Neuronal stem cell (in vitro differentiated cells): ENCODE data around the gene OSCP1.
"Not testable (repeated sequence)": the region's sequence is repeated elsewhere in the genome, so short reads cannot be mapped to it uniquely, and the experiment has no call there.

Experiments
- DNase-seq: peaks from one replicate; pipeline ENCODE4 v3.0.0-alpha.2; 2013; ENCODE audit warnings: low spot score
- H2AFZ ChIP-seq: one replicate; pipeline ENCODE4 v1.6.1; 2013; ENCODE audit warnings: mild to moderate bottlenecking, low read length, inconsistent platforms
- H2AK5ac ChIP-seq: 2 replicates; pipeline ENCODE4 v1.6.1; 2013; ENCODE audit warnings: low read depth, mild to moderate bottlenecking, inconsistent platforms, low read length, moderate library complexity, mixed read lengths
- H2BK120ac ChIP-seq: 2 replicates; pipeline ENCODE4 v1.6.1; 2013; ENCODE audit warnings: low read depth, mild to moderate bottlenecking, inconsistent platforms, low read length, moderate library complexity, mixed read lengths
- H2BK12ac ChIP-seq: one replicate; pipeline ENCODE4 v1.6.1; 2013; ENCODE audit warnings: low read length, inconsistent platforms
- H2BK15ac ChIP-seq: 2 replicates; pipeline ENCODE4 v1.6.1; 2013; ENCODE audit warnings: mild to moderate bottlenecking, low read length, inconsistent platforms, mixed read lengths
- H2BK5ac ChIP-seq: one replicate; pipeline ENCODE4 v1.6.1; 2013; ENCODE audit warnings: inconsistent platforms, mild to moderate bottlenecking, low read length, moderate library complexity
- H3K14ac ChIP-seq: one replicate; pipeline ENCODE4 v1.6.1; 2013; ENCODE audit warnings: low read length, inconsistent platforms
- H3K18ac ChIP-seq: 2 replicates; pipeline ENCODE4 v1.6.1; 2013; ENCODE audit warnings: low read length, inconsistent platforms
- H3K23ac ChIP-seq: 2 replicates; pipeline ENCODE4 v1.6.1; 2013; ENCODE audit warnings: low read depth, mild to moderate bottlenecking, mixed read lengths, low read length, inconsistent platforms; ENCODE audit not compliant: poor library complexity
- H3K27ac ChIP-seq: replicated peaks from 3 replicates; pipeline ENCODE4 v1.5.1; 2013; ENCODE audit warnings: low read length, inconsistent platforms
- H3K27me3 ChIP-seq, 3 experiments: 2 replicates each; pipeline ENCODE4 v1.6.1; 2013; ENCODE audit warnings: low read length in 3 of 3, mild to moderate bottlenecking in 2 of 3, inconsistent platforms in 1 of 3, low read depth in 1 of 3, mixed read lengths in 1 of 3, moderate library complexity in 1 of 3; ENCODE audit not compliant: control insufficient read depth in 3 of 3, insufficient read depth in 3 of 3
- H3K36me3 ChIP-seq, 2 donors: replicated peaks in 1 of 2; 2 replicates each; pipeline ENCODE4 v1.6.1; 2013; ENCODE audit warnings: low read length in 2 of 2; ENCODE audit not compliant: control insufficient read depth in 2 of 2, insufficient read depth in 2 of 2
- H3K4ac ChIP-seq: 2 replicates; pipeline ENCODE4 v1.6.1; 2013; ENCODE audit warnings: inconsistent platforms, mild to moderate bottlenecking, low read length, moderate library complexity
- H3K4me1 ChIP-seq, 2 donors: 1 replicate in 1 of 2; 2 replicates in 1 of 2; pipeline ENCODE4 v1.6.1; 2013; ENCODE audit warnings: low read length in 2 of 2, low read depth in 1 of 2; ENCODE audit not compliant: control insufficient read depth in 2 of 2, insufficient read depth in 1 of 2
- H3K4me2 ChIP-seq: one replicate; pipeline ENCODE4 v1.6.1; 2013; ENCODE audit warnings: mild to moderate bottlenecking, low read length, inconsistent platforms; ENCODE audit not compliant: insufficient read depth, poor library complexity, severe bottlenecking
- H3K4me3 ChIP-seq, 2 donors: 2 replicates each; pipeline ENCODE4 v1.5.1; 2013; ENCODE audit warnings: low read length in 2 of 2, mild to moderate bottlenecking in 2 of 2, inconsistent platforms in 1 of 2, moderate library complexity in 1 of 2
- H3K79me1 ChIP-seq: one replicate; pipeline ENCODE4 v1.6.1; 2013; ENCODE audit warnings: low read depth, mild to moderate bottlenecking, inconsistent platforms, low read length, moderate library complexity
- H3K9ac ChIP-seq: one replicate; pipeline ENCODE4 v1.6.1; 2013; ENCODE audit warnings: mild to moderate bottlenecking, low read depth, low read length, inconsistent platforms; ENCODE audit not compliant: poor library complexity
- H3K9me3 ChIP-seq, 2 donors: replicated peaks in 1 of 2; 2 replicates each; pipeline versions ENCODE3 to v1.6.1; 2013; ENCODE audit warnings: low read length in 2 of 2, mild to moderate bottlenecking in 2 of 2, inconsistent platforms in 1 of 2, low read depth in 1 of 2, mixed read lengths in 1 of 2, moderate library complexity in 1 of 2; ENCODE audit not compliant: control insufficient read depth in 2 of 2, insufficient read depth in 1 of 2
- H4K8ac ChIP-seq: one replicate; pipeline ENCODE4 v1.6.1; 2013; ENCODE audit warnings: low read depth, mild to moderate bottlenecking, inconsistent platforms, low read length, moderate library complexity
- H4K91ac ChIP-seq: one replicate; pipeline ENCODE4 v1.6.1; 2013; ENCODE audit warnings: low read length, low read depth, mild to moderate bottlenecking, inconsistent platforms; ENCODE audit not compliant: poor library complexity
- WGBS, 2 donors: extraction: QIAGEN DNeasy Blood & Tissue Kit; methylation state at CpG; one replicate each; pipeline ENCODE4 v1.1.7; 2013; ENCODE audit warnings: missing lambda C conversion rate in 2 of 2, mixed read lengths in 1 of 2; ENCODE audit not compliant: insufficient read length in 2 of 2, insufficient replicate concordance in 1 of 2; ENCODE audit errors: extremely low coverage in 2 of 2; 5-methylcytosine and 5-hydroxymethylcytosine counted together

The OSCP1 gene

GRCh38 chr1:36477615-36478014, 27.4 kb upstream of the OSCP1 start:
- not testable (repeated sequence) for H3K4me1 ChIP-seq, H3K36me3 ChIP-seq, H2BK120ac ChIP-seq, H4K91ac ChIP-seq, H3K23ac ChIP-seq, H3K79me1 ChIP-seq, H3K27ac ChIP-seq, H2BK12ac ChIP-seq, H3K9me3 ChIP-seq, H2BK15ac ChIP-seq, H3K9ac ChIP-seq, H3K4me3 ChIP-seq, H2AFZ ChIP-seq, H2AK5ac ChIP-seq, H3K14ac ChIP-seq, H3K4ac ChIP-seq, H3K4me2 ChIP-seq, H2BK5ac ChIP-seq, H3K18ac ChIP-seq, DNase-seq, H4K8ac ChIP-seq
- H3K27me3 ChIP-seq, result peaks cover 0 to 17% (median 0%) of the 10 kb centered on the region in 3 experiments
- WGBS, 2 donors, result no CpG with 5 or more reads among the region's 13 CpGs

DNA sequence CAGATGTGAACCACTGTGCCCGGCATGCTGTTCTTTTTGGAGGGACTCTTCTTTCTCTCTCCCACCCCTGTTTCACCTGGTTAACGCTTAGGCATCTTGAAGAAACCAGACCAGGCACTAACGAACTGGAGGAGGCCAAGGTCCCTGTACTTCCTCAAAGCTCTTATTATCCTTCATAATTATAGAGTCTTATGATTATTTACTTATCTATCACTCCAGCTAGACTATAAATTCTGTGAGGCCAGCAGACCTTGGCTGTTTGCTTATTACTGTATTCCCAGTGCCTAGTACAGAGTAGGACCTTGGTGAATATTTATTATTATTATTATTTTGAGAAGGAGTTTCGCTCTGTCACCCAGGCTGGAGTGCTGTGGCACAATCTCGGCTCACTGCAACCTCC, 26.7 kb upstream of the OSCP1 start:
- WGBS, 2 donors, result no CpG with 5 or more reads among the region's 5 CpGs
- no peak overlapping the region for H2BK15ac ChIP-seq
- peaks cover 0 to 14% (median 0%) of the 10 kb centered on the region in 3 experiments for H3K27me3 ChIP-seq

DNA sequence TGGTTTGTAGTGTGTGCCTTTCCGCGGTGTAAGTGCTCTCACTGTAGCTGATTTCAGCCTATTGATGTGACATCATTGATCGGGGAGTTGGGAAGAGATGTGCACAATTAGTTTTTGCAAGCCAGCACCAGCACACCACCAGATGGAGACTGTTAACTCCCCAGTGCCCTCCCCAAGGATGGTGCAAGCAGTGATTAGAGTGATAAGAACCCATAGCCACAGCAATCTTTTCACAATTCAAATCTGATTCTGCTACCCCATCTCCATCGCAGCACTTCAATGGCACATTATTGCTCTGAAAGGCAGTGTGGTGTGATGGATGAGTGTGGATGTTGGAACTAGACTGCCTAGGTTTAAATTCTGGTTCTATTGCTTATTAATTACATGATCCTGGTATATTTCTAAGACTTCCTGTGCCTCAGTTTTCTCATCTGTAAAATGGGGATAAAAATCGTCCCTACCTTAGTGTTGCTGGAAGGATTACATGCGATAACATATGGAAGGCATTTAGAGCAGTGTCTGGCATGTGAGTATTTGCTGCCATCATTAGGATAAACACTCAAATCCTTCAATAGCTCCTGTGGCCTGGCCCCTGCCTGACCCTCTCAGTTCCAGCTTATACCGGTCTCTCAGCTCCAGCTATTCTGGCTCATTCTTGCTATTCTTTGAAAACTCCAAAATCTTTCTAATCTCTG, 25.8 kb upstream of the OSCP1 start:
- Histone ChIP-seq H3K4me3 (no peak overlapping the region), H3K4me2 (no peak overlapping the region), H3K79me1 (no peaks in the 10 kb centered on the region), H2AFZ (peak overlapping the region; percentile 64), H3K9ac (no peak overlapping the region), H2BK5ac (no peak overlapping the region), H2BK12ac (no peak overlapping the region), H3K18ac (no peak overlapping the region), H3K4me1 (peaks cover 5 to 11% of the 10 kb centered on the region in 2 donors), H2BK15ac (no peak overlapping the region), H3K27me3 (peaks cover 0 to 13% (median 0%) of the 10 kb centered on the region in 3 experiments), H3K14ac (no peak overlapping the region), H2BK120ac (no peak overlapping the region), H3K9me3 (no peaks in the 10 kb centered on the region), H4K91ac (no peak overlapping the region), H3K36me3 (no peaks in the 10 kb centered on the region), H3K23ac (no peak overlapping the region), H3K4ac (no peak overlapping the region), H4K8ac (no peak overlapping the region), H2AK5ac (no peak overlapping the region), H3K27ac (no peak overlapping the region)
- WGBS, 2 donors, result no CpG with 5 or more reads among the region's 7 CpGs
- DNase-seq, result no peak

More for the DNA sequence above, 26.7 kb upstream of the OSCP1 start:
- Histone ChIP-seq H3K18ac (no peak overlapping the region), H3K14ac (no peak overlapping the region), H3K9me3 (no peaks in the 10 kb centered on the region), H2BK120ac (no peak overlapping the region), H3K36me3 (no peaks in the 10 kb centered on the region), H3K4ac (no peak overlapping the region), H3K79me1 (no peaks in the 10 kb centered on the region), H3K9ac (no peak overlapping the region), H4K91ac (no peak overlapping the region), H3K4me1 (peaks cover 4 to 6% of the 10 kb centered on the region in 2 donors), H4K8ac (no peak overlapping the region), H3K23ac (no peak overlapping the region), H2BK12ac (no peak overlapping the region), H2AFZ (no peak overlapping the region), H3K4me3 (no peak overlapping the region), H3K4me2 (no peak overlapping the region), H2BK5ac (no peak overlapping the region), H3K27ac (no peak overlapping the region), H2AK5ac (no peak overlapping the region)
- DNase-seq, result no peak

DNA sequence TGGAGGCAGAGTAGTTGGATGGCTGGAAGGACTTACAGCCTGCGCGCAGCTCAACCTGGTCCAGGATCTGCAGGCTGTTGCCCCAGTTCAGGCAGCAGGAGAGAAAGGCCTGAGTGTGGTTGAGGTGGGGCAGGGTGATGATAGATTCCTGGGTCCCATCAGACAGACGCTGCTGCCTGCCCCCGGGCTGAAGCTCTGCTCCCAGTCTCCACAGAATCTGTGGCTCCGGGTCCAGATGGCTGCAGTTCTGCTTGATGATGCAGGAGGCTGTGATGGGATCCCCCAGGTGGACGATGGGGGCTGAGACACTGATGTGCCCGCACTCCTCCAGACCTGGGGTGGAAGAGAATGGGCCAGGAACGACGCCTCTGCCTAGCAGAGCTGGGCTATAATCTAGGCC, 25.1 kb upstream of the OSCP1 start:
- WGBS, 2 donors, result no CpG with 5 or more reads among the region's 9 CpGs

More for the DNA sequence above, 25.1 kb upstream of the OSCP1 start:
- DNase-seq, result no peak
- H3K36me3 ChIP-seq, result no peaks in the 10 kb centered on the region
- no peak overlapping the region for H3K27ac ChIP-seq
- no peaks in the 10 kb centered on the region for H3K9me3 ChIP-seq
- no peak overlapping the region for H4K8ac ChIP-seq
- H3K18ac ChIP-seq, result peak overlapping the region; percentile 2
- H3K23ac ChIP-seq, result no peak overlapping the region
- no peak overlapping the region for H3K9ac ChIP-seq
- no peak overlapping the region for H4K91ac ChIP-seq
- peaks cover 5 to 11% of the 10 kb centered on the region in 2 donors for H3K4me1 ChIP-seq
- H2AK5ac ChIP-seq, result peak overlapping the region; percentile 49
- H2BK12ac ChIP-seq, result no peak overlapping the region
- no peak overlapping the region for H3K4ac ChIP-seq
- no peaks in the 10 kb centered on the region for H3K79me1 ChIP-seq
- H3K4me2 ChIP-seq, result no peak overlapping the region
- peak overlapping the region; percentile 35 for H2BK120ac ChIP-seq
- H2AFZ ChIP-seq, result peak overlapping the region; percentile 64
- H2BK15ac ChIP-seq, result no peak overlapping the region
- H3K27me3 ChIP-seq, result peaks cover 0 to 6% (median 0%) of the 10 kb centered on the region in 3 experiments
- no peak overlapping the region for H2BK5ac ChIP-seq
- H3K14ac ChIP-seq, result no peak overlapping the region
- no peak overlapping the region for H3K4me3 ChIP-seq
